Medulla oblongata (tissue), 1 donor: ENCODE measurements around the gene AARS2.
"Not testable (repeated sequence)": the region's sequence is repeated elsewhere in the genome, so short reads cannot be mapped to it uniquely, and the experiment has no call there.

Experiments
- DNase-seq: peaks from one replicate; pipeline ENCODE4 v3.0.0-alpha.2; 2015; ENCODE audit errors: extremely low spot score

Gene AARS2

DNA sequence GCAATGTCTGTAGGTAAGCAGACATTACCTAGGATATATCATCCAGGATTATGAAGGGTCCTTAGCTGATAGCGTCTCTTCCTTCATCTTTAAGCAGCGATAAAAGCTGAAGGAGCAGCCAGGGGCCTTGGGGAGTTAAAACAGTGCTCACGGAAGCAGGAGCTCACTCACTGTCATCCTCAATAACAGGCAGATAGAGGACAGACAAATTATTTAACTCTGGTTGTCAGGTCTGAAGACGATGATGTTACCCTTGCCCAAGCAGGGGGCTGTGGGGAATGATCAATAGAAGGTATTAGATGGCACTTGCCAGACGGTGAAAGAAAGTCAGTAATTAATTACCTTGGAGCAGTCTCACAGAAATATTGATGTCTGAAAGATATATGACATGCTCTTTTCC lies 16.7 kb upstream of the AARS2 start:
- no peak for DNase-seq

DNA sequence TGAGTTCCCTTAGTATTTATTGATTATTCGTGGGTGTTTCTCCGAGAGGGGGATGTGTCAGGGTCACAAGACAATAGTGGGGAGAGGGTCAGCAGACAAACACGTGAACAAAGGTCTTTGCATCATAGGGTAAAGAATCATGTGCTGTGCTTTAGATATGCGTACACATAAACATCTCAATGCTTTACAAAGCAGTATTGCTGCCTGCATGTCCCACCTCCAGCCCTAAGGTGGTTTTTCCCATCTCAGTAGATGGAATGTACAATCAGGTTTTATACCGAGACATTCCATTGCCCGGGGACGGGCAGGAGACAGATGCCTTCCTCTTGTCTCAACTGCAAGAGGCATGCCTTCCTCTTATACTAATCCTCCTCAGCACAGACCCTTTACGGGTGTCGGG lies 15.1 kb upstream of the AARS2 start:
- DNase-seq: not testable (repeated sequence)

DNA sequence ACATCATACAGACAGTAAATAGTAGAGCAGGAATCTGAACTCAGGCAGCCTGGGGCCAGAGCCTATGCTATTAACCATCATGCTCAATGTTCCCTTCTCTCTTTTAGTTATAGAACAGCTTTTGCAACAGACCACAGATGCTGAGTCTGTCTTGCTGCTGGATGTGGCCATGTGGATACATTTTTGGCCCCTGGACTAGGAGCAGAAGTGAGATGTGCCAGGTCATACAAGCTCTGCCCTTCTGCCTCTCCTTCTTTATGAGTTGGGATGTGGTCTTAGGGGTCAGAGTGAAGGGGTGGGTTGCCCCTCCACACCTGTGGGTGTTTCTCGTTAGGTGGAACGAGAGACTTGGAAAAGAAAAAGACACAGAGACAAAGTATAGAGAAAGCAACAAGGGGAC lies 14.6 kb upstream of the AARS2 start:
- no peak for DNase-seq

DNA sequence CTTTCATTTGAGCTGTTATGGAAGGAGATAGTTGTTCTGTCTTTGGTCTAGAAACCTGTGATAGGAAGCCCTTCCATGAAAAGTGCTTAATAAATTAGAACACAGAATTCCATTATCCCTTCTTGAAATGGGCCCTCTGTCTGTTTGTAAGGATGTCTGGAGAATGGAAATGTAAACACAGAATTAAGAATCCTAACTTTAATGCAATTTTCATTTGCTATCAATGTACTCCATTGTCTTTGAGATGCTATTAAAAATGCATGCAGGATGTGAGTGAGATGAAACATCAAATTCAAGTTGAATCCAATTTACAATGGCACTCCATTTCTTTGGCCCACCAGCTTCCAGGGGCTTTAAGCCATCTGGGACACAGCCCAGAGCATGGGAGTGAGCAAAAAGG lies 13.9 kb upstream of the AARS2 start:
- peak; percentile 28 for DNase-seq

DNA sequence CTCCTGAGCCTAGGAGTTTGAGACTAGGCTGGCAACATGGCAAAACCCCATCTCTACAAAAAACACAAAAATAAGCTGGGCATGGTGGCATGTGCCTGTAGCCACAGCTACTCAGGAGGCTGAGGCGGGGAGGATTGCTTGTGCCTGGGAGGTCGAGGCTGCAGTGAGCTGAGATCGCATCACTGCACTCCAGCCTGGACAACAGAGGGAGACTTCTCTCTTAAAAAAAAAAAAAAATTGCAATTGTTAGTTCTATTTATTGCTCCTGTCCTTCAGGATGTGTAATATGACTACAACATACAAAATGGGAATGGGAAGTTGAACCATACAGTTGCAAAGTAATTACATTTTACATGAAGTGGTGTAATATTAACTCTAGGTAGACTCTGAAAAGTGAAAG lies 8.1 kb upstream of the AARS2 start:
- no peak for DNase-seq

DNA sequence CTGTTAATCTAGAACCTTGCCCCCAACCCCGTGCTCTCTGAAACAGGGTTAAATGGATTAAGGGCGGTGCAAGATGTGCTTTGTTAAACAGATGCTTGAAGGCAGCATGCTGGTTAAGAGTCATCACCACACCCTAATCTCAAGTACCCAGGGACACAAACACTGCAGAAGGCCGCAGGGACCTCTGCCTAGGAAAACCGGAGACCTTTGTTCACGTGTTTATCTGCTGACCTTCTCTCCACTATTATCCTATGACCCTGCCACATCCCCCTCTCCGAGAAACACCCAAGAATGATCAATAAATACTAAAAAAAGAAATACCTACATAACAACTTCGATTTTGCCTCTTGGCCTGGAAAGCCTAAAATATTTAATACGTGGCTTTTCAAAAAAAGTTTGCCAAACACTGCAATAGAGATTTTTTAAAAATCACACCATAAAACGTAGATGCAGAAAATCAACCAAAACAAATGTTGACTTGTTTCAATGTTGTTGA lies 4.0 kb upstream of the AARS2 start:
- not testable (repeated sequence) for DNase-seq

DNA sequence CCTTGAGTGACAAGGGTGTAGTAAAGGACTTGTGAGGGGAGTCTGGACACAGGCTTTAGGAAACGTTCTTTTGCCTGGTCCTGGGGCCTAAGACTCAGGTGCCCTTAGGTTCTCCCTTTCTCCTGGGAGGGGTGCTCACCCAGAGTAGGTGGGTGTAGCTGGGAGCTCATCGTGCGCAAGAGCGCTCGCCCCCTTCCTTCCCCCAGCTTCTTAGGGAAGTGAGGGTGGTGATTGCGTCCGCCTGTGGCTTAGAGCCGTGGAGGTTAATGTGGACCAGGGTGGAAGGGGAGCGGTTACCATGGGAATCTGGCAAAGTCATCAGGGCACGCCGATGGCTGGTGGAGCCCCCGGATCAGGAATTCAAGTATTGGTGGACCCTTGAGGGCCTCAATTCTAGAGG lies 3.3 kb upstream of the AARS2 start:
- no peak for DNase-seq

DNA sequence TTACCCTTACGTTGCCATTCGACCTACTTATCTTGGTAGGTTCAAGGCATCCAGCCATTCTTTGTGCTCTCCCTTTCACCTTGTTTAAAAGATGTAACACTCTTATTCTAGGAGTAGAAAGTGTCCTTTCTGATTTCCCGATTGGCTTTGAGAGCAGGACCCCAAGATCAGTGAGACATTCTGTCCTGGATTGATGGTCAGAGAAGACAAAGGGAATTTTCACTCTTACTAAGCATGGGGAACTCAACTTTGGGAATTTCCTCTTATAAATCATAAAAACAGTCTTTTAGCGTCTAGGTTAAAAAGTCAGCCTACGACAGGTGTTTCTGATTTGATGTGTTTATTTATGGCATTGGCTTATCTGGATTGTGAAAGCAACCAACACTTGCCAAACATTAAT lies 2.8 kb upstream of the AARS2 start:
- no peak for DNase-seq

DNA sequence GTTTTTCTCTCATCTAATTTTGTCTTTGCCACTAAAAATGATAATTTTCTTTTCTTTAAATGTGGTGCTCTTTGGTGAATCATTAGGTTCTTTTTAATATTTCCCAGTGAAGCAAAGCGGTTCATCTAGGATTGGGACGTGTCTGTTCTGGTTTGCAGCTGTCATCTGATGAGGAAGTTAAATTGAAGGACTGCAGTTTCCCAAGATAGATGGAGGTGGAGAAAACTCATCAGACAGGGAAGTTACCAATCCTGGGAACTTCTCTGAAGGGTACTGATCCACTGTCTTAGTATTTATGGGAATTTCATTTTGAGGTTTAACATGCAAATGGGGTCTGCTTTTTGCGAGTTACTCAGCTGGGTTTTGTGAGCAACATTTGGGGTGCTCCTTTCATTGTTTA lies 2.4 kb upstream of the AARS2 start:
- DNase-seq: no peak

DNA sequence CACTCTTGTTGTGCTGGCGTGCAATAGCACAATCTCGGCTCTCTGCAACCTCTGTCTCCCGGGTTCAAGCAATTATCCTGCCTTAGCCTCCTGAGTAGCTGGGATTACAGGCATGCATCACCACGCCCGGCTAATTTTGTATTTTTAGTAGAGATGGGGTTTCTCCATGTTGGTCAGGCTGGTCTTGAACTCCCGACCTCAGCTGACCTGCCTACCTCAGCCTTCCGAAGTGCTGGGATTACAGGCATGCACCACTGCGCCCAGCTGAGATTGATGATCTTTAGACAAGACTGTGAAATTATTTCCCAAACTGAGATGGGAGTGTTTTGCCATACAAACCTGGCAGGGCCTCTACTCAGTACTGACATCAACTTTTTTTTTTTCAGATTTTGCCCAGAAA lies 1.5 kb upstream of the AARS2 start:
- DNase-seq: not testable (repeated sequence)

DNA sequence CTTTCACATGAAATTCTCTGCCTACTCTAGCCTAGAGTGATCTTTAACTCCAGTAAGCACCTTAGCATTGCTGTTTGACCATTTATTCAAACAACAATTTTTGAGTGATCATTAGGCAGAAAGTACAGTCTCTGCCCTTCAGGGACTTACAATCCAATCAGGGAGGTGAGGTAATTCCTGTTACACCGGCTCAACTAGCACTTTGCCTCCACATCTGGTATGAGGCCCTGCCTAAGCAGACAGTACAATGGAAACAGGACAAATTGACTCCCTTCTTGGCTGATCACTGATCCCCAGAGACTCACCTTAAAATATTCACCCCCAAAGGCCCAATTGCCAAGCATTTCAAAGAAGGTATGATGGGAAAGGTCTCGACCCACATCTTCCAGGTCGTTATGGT lies 1.4 kb downstream of the AARS2 start:
- no peak for DNase-seq

DNA sequence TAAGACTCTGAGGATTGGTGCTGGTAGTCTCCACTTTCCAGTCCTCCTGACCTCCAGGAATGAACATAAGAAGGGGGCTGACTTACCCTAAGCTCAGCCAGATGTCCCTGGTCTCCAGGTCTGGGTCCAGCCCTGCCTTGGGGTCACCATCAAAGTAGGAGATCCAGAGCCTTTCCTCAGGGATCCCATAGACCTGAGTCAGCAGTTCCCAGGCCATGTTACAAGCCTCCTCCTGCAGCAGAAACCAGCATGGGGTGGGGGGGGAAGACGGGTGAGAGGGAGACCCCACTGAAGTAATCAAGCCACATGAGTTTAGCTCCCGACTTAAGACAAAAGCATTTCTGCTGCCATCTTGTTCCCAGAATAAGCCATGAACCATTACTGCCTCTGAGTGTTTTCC lies 1.8 kb downstream of the AARS2 start:
- DNase-seq: no peak

DNA sequence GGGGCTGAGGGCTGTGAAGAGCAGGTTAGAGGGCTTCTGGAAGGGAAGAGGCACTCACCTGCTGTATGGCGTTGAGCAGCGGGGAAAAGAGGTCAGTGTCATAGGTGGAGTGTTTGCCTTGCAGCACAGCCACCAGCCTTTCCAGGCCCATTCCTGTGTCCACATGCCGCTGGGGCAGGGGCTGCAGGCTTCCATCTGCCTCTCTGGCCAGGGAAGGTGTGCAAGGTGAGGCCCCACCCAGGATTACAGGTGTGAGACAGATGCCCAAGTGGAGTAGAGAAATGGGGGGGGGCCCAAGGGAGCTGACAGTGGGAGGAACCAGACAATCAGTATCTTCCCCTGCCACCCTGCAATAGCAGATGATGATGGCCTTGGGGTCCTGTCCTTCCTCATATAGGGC lies 2.9 kb downstream of the AARS2 start:
- no peak for DNase-seq

DNA sequence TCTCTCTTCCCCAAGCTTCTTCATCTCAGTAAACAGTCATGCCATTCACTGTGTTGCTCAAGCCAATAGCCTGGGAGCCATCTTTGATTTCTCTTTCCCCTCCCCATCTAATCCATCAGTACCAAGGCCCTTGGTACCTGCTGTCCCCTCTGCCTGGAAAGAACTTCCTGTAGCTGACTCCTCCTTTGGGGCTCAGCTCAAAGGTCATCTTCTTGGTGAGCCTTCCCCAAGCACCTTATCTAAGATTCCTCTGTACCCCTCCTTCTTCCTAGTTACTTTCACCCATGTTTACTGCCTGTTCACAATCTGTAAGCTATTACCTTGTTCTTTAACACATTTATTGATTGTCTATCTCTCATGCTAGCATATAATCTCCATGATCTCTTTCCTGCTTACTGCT lies 3.5 kb downstream of the AARS2 start:
- DNase-seq: no peak

DNA sequence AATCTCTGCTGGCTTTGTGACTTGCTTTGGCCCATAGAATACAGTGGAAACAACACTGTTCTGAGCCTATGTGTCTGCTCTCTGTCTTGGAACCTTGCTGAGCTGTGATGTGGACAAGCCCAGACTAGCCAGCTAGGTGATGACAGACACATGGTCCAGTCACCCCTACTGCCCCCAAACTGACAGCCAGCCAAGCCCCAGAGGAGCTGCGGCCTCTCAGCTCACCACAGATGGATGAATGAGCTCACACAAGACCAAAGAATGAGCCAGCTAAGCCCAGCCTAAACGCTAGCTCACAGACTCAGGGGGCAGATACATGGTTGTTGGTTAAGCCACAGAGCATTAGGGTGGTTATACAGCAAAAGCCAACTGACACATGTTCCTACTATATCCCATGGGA lies 4.1 kb downstream of the AARS2 start:
- no peak for DNase-seq

DNA sequence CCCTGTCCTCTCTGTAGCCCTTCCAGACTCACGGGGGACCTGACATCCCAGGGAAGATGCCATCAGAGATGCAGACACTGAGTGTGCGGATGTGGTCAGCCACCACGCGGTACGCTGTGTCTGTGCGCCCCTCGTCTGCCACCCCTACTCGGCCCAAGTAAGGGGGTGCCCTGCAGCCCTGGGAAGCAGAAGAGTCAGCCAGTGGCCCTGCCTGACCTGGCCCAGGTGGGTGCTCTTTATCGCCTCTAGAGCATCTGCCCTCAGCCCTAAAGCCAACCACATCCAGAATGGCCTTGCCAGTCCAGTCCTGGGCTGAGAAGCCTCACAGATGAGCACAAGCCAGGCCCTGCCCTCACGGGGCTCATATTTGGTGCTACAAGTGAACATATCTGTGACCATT lies 5.9 kb downstream of the AARS2 start:
- no peak for DNase-seq

DNA sequence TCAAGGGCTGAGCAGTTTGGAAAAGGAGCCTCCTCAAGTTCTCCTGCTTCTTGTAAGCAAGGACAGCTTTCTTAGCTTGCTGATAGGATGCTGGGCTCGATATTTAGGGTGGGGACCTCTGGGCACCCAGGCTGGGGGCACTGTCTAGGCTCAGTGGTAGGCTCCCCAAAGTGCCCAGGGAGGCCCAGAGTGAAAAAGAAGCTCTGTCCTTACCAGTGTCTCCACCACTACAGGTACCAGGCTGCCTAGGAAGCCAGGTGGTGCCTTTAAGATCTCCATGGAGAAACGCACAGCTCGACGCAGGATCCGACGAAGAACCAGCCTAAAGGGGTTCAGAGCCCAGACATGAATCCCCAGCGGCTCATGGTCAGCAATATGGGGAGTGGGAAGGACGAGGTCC lies 6.4 kb downstream of the AARS2 start:
- no peak for DNase-seq

DNA sequence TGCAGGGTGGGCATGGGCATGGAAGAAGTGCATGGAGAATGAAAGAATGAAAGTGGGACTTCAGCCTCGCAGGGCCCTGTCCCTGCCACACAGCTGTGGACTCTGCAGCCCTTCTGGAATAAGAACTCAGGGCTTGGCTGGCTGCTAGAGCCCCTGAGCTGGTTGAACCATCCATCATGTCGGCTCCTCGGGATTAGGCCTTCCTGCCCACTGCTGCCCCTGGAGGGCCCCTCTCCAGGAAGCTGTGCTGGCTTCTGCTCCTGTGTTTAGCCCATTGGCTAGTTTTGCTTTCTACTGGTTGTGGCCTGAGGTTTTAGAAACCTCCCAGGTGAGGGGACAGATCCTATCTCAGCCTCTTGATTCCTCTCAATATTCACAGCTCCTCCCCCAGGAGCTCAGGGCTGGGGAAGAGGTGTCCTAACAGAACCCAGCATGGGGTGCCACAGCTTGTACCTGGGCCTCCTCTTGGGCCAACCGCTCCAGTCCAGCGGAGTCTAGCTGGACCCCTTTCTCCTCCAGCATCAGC lies 7.9 kb downstream of the AARS2 start:
- no peak for DNase-seq

DNA sequence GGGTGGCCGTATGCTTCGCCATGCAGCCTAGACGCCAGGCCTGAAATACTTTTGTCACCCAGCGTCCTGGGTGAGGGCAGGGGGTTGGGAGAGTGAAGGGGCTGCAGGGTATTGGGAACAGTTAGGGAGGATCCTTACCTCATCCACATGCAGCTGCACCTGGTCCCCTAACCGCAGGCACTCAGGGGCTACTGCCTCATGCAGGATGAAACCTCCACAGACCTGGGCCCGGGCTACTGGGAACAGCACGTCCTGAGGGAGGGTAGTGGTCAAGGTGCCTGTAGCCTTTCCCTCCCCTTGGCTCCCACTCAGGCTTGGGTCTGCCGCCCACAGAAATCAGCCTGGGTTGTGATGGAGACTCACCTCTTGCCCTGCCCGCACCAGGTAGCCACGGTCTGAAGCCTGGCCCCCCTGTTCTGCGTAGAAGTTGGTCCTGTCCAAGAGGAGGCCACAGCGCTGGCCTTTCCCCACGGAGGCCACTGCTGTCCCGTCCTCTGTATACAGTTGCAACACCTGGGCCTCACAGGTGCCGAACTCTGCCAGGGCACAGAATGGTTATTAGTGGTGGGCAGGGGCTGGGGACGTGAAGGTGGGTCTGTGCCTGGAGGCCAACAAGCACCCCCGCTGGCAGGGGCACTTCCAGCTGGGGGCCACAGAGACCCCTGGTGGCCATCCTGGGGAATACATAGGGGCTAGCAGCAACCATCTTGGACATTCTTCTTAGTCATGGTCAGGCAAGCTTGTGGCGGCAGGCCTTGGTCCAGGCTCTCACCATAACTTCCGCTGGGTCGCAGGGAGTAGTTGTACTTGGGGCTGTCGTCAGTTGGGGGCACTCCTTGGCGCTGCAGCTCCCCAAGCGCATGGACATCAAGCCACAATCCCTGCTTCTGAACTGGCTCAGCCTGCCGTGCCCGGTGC lies 8.6 kb downstream of the AARS2 start:
- no peak for DNase-seq

DNA sequence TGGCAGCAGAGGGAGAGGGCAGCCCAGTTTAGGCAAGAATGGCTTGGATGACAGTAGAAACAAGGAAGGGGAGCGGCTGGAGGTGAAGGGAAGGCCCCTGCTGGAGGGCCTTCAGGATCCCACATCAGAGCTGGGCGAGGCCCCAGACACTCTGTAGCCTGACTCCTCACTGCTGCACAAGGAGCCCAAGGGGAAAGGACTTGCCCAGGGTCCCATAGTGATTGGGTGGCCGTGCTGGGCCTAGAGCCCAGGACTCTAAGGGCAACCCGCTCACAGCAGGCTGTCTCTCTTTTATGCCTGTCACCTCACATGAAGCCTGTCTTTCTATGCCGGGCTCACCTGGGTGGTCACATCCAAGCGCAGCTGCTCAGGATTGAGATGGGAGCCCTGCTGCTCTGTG lies 9.3 kb downstream of the AARS2 start:
- DNase-seq: no peak

DNA sequence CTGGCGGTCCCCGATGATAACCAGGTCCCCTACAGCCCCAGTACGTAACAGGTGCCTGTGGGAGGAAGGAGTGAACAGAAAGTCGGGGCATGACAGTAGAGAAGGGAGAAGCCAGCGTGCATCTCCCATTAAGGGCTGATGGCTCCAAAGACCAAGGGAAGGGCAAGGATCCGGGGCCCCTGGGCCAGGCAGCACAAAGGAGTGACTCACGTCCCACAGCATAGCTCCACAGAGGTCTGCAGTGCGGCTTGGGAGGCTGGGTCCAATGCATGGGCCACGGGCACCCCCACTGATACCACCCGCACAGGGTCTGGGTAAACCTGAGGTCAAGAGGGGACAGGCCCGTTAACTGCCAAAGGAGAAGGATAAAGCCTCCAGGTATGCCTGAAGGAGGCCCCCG lies 10.3 kb downstream of the AARS2 start:
- DNase-seq: no peak

DNA sequence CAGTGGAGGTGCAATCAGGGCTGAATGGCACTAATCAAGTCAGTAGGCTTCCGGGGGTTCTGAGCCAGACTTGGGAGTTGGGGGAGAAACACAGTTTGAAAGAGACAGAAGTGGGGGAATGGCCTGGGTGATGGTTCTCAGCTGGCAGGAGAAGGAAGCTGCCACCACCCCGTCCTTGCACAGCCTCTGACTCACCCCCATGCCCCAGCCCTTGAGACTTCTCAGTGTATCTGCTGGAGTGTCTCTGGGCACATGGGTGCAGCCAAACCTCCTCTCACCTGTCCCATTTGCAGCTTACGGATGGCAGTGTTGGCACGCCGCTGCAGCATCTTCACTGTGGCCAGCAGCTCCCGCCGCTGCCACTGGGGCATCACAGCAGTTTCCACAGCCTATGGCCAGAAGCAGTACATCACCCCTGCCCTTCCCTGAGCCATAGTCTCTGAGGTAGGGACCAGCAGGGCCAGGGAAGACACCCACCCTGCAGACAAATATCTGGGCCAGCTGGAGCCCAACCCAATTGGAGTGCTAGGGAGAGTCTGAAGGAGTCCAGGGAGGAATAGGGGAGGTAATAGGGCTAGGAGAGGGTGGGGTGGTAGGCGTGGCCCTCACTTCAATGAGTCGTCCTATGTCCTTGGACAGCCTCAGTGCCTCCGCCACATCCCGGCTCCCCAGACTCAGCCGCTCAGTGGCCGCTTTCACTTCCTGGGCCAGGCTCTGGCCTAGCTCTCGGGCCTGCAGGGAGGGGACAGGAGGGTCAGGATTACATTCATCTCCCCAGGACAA lies 11.2 kb downstream of the AARS2 start:
- DNase-seq: no peak

DNA sequence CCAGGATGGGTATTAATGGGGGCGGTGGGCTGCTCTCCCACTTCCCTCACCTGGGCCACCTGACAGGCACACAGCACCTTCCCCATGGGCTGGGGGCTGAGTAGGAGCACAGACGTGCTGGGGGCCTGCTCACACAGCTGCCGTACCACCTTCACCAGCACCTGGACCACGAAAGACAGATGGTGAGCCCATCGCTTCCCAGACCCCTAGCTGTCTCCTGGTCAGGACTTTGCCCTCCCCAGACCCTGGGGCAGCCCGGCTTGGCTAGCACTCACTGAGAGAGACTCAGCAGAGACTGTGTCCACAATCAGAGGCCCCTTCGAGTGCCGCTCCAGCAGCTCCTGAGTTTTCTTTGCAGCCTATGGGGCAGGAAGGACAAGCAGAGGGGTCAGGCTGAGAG lies 12.0 kb downstream of the AARS2 start:
- DNase-seq: no peak
